AG10803 (cell line): Measurements from ENCODE around the gene DNAJC27.

Source experiments
- DNase-seq: peaks from one replicate; pipeline ENCODE4 v3.0.0; 2010; ENCODE audit warnings: low read depth
- H3K4me3 ChIP-seq: 2 replicates; pipeline ENCODE4 v1.5.1; 2011; ENCODE audit warnings: mild to moderate bottlenecking, low read length, control low read depth
- TF ChIP-seq, protein P1 (sequence below): conservative IDR thresholded peaks from 2 replicates; pipeline ENCODE4 v1.5.1; 2011; ENCODE audit warnings: mild to moderate bottlenecking, low read length, control low read depth, inconsistent platforms

DNAJC27 gene

DNA sequence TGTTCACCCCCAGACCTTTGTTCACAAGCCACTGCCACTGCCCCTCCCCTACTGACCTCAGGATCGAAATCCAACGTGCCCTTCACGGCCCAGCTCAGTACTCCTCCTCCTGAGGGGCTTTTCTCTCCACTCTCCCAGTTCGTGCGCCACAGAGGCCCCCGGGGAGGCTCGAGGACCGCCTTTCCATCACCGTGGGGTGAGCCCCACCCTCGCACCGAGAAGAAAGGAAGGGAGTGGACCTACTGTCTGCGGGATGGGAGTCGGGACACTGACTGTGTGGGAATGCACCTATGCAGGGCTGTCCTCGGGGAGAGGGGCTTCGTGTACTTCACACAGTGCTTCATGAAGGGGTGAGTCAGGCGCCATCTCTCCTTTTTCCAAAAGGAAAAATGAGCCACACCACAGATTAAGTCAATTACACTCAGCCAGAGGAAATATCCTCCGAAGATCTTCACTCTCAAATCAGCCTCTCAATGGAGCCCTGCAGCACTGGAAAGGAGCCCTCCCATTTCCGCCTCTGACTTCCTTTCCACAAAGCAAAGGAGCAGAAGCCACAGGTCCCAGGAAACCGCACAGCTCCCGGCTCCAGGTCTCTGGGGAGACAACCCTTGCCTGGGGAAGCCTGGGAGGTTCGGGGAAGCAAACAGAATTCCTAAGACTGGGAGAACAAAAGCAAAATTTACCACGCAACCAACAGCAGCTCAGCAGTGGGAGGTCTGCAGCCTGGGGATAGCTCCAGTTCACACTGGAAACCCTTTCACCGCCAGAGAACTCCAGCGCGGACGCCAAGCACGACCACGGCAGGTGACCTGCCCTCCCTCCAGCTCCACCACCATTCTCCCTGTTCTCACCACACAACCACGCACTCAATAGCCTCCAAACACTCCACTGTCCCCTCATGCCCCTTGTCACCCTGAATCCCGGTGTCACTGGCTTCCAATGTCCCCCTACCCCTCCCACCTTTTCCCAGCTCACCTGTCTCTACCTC lies 73.3 kb downstream of the DNAJC27 start:
- no peak overlapping the region for H3K4me3 ChIP-seq
- no peak for DNase-seq
- TF ChIP-seq, protein P1, sequence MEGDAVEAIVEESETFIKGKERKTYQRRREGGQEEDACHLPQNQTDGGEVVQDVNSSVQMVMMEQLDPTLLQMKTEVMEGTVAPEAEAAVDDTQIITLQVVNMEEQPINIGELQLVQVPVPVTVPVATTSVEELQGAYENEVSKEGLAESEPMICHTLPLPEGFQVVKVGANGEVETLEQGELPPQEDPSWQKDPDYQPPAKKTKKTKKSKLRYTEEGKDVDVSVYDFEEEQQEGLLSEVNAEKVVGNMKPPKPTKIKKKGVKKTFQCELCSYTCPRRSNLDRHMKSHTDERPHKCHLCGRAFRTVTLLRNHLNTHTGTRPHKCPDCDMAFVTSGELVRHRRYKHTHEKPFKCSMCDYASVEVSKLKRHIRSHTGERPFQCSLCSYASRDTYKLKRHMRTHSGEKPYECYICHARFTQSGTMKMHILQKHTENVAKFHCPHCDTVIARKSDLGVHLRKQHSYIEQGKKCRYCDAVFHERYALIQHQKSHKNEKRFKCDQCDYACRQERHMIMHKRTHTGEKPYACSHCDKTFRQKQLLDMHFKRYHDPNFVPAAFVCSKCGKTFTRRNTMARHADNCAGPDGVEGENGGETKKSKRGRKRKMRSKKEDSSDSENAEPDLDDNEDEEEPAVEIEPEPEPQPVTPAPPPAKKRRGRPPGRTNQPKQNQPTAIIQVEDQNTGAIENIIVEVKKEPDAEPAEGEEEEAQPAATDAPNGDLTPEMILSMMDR: no peak

DNA sequence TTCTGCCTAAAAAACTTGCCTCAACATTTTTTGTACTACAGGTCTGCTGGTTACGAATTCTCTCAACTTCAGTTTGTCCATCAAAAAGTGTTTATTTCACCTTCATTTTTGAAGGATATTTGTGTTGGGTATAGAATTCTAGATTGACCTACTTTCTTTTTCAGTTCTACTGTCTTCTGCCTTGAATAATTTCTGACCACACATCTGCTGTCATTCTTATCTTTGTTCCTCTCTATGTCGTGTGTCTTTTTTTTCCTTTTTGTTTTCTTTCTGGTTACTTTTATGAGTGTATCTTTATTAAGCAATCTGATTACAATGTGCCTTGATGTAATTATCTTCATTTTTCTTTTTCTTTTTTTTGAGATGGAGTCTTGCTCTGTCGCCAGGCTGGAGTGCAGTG lies 77.0 kb downstream of the DNAJC27 start:
- TF ChIP-seq, protein P1: no peak
- no peak overlapping the region for H3K4me3 ChIP-seq
- DNase-seq: no peak

DNA sequence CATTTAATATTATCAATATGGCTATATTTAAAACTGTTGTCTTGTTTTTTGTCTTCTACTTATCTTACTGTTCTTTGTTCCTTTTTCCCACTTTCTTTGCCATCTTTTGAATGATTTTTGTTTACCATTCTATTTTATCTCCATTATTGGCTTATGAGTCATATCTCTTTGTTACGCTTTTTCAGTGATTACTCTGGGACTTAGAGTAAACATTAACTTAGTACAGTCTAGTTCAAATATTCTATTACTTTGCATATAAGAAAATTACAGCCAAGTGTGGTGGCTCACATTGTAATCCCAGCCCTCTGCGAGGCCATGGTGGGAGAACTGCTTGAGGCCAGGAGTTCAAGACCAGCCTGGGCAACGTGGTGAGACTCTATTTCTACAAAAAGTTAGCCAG lies 77.8 kb downstream of the DNAJC27 start:
- TF ChIP-seq, protein P1: no peak
- no peak for DNase-seq
- no peak overlapping the region for H3K4me3 ChIP-seq
